ENCODE results near the gene P2RY11. TPM values are rescaled to one million over a fixed set of nuclear protein-coding genes. Genes with fewer than 3 reads are reported as not detected.

P2RY11 gene
- total RNA-seq, 2 donors from 2014 or later = 2.9 to 3.6 TPM

DNA sequence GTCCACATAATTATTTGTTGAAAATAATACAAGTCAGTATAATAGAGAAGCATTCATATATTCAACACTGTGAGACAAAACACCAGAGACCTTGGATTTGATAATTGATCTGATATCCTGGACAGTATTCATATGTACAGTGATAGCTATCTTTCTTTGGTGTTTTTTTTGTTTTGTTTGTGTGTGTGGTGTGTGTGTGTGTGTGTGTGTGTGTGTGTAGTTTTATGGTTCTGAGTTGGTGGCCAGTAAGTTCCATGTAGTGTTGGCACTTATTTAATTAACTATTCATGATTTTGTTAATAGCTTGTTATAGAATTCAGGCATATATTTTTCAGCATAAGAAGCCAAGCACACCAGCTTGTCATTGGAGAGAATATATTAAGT, 7.4 kb upstream of the P2RY11 start:
- intact Hi-C loops (cut with DNase I) = no loop called here
- no peak for DNase-seq
- no peak for TF ChIP-seq POLR2A (IDR thresholded peaks at IDR 0.05)
- no peak for TF ChIP-seq CTCF (IDR thresholded peaks at IDR 0.05)
- H3K9me3 ChIP-seq = no peaks in the 10 kb centered on the region
- no peak overlapping the region for H3K4me3 ChIP-seq
- no peak for ATAC-seq
- peaks cover 21% of the 10 kb centered on the region for H3K4me1 ChIP-seq
- peaks cover 10 to 12% of the 10 kb centered on the region in 2 donors for H3K36me3 ChIP-seq (replicated peaks in 1 of 2; ENCODE audit: insufficient read depth in 1 of 2, low read depth in 2 of 2)
- H3K27me3 ChIP-seq = no peaks in the 10 kb centered on the region
- no peak overlapping the region for H3K27ac ChIP-seq

DNA sequence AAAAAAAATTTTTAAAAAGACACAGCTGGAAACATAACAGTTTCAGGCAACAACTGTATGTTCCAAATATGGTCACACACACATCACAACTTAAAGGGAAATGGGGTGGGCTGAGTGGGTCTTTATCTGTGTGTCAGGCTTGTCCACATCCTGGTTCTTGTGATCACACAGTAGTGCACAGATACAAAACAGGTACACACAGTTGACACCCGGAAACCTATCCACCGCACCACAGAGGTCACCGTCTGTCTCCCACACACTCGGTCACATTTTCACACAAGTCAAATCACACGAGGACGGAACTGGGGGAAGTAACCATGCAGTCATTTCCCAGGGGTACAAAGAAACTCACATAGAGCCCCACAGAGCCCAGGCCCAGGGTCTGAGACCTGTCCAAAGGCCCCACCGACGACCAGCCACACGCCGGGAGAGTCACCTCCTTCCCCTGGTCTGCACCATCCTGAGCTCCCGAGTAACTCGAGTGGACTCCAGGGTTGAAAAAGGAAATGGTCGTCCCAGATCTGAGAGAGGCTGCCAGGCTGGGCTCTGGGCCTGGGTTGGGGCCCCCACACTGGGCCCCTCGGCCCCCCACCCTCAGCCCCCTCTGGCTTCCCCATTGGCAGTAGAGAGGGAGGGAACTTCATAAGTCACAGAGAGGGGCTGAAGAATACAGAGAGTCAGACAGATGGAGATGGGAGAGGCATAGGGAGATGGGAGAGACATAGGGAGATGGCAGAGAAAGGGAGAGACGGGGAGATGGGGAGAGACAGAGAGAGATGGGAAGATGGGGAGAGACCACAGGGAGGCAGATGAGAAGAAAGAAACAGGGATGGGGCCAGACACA, 6.6 kb upstream of the P2RY11 start:
- peaks cover 15% of the 10 kb centered on the region in 2 donors for H3K36me3 ChIP-seq (replicated peaks in 1 of 2; ENCODE audit: insufficient read depth in 1 of 2, low read depth in 2 of 2)
- H3K4me1 ChIP-seq = peaks cover 21% of the 10 kb centered on the region
- ATAC-seq = no peak
- DNase-seq = no peak
- no peak for TF ChIP-seq POLR2A (IDR thresholded peaks at IDR 0.05)
- TF ChIP-seq CTCF (IDR thresholded peaks at IDR 0.05) = no peak
- 48 to 61% methylated on average over 15 of the region's 15 CpGs for WGBS, 2 donors
- no peak overlapping the region for H3K4me3 ChIP-seq
- H3K27ac ChIP-seq = peak overlapping the region in 1 of 4 donors; percentile 34
- no peaks in the 10 kb centered on the region for H3K27me3 ChIP-seq
- H3K9me3 ChIP-seq = no peaks in the 10 kb centered on the region
- intact Hi-C loops (cut with DNase I) = no loop called here

DNA sequence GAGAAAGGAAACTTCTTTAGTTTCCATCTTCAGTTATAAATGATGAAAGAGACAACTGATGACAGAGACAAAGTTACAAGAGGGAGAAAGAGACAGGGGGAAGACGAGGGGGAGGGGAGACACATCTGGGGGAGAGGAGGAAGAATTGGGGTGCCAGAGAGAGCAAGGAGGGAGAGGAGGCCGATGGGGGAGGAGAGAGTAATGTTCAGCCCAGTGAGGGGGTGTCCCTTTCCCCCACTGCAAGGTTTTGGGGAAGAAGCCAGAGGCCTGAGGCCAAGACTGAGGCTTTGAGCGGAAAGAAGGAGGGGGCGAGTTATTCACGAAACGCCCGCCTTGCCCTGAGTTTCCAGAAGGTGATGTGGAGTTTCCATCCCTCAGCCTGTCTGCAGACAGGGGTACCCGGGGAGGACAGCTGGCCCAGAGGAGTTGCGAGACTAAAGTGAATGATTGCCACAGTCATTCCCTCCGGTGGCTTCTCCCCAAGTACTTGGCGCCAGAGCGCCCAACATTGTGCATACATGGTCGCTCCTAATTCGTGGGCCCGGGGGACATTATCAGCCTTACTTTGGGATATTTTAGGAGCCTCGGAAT, 5.9 kb upstream of the P2RY11 start:
- Histone ChIP-seq H3K4me1 (peaks cover 21% of the 10 kb centered on the region), H3K4me3 (no peak overlapping the region), H3K27ac (peak overlapping the region in 2 of 4 donors; percentile 34 to 52), H3K36me3 (replicated peaks in 1 of 2; ENCODE audit: insufficient read depth in 1 of 2, low read depth in 2 of 2) (peaks cover 19 to 22% of the 10 kb centered on the region in 2 donors), H3K27me3 (no peaks in the 10 kb centered on the region), H3K9me3 (no peaks in the 10 kb centered on the region)
- DNase-seq (no peak), ATAC-seq (no peak)
- no peak for TF ChIP-seq CTCF (IDR thresholded peaks at IDR 0.05)
- TF ChIP-seq POLR2A (IDR thresholded peaks at IDR 0.05) = no peak
- intact Hi-C loops (cut with DNase I) = no loop called here
- WGBS, 2 donors = 37 to 44% methylated on average over 16 of the region's 16 CpGs

DNA sequence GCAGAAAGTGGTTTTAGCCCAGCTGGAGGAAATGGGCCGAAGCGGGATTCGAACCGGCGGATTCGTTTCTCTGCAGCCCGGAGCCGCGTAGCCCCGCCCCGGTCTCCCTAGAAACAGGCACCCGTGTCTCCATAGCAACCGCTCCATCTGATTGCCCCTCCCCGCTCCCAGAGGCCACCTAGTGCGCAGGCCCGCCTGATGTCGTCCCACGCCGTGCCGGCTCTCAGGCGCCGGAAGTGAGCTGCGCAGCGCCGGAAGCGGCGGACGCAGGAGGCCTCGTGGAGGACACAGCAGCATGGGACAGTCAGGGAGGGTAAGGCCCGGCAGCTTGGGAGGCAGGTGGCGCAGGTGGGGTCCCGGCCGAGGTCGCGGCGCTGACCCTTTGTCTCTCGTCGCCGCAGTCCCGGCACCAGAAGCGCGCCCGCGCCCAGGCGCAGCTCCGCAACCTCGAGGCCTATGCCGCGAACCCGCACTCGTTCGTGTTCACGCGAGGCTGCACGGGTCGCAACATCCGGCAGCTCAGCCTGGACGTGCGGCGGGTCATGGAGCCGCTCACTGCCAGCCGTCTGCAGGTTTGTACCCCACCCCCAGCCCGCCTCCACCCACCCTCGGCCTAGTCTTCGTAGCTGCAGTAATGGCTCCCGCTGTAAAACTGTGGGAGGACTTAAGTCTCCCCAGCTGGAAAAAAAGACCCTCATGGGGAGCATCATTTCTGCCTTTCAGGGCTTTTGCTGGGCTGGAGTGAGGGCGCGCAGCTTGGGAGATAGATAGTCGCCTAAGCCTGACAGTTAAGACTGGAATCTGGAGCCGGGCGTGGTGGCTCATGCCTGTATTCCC, 5.2 kb upstream of the P2RY11 start, which contains the start of gene PPAN:
TSS of gene PPAN (plus strand) at position 263 of the 837 bp plus-strand sequence. CDS start at position 296, 33 bp downstream.
- no peaks in the 10 kb centered on the region for H3K9me3 ChIP-seq
- WGBS, 2 donors = 1 to 5% methylated on average over 20 to 58 of the region's 71 CpGs
- H3K4me3 ChIP-seq = peak within 1 kb of the TSS; percentile 54 to 62
- DNase-seq (peak; percentile 99 to 100 (median 99)), ATAC-seq (peak; percentile 99)
- peaks cover 21% of the 10 kb centered on the region for H3K4me1 ChIP-seq
- peak in 2 of 3 donors; percentile 76 to 77 for TF ChIP-seq POLR2A (IDR thresholded peaks at IDR 0.05)
- TF ChIP-seq CTCF (IDR thresholded peaks at IDR 0.05) = peak in 1 of 7 experiments; percentile 11
- intact Hi-C loops (cut with DNase I) = no loop called here
- H3K36me3 ChIP-seq (replicated peaks in 1 of 2; ENCODE audit: insufficient read depth in 1 of 2, low read depth in 2 of 2) = peaks cover 24 to 28% of the 10 kb centered on the region in 2 donors
- no peaks in the 10 kb centered on the region for H3K27me3 ChIP-seq
- H3K27ac ChIP-seq = peak within 1 kb of the TSS in 3 of 4 donors; percentile 34 to 79 (median 70)

Measured in body of pancreas (tissue), 4 donors.